ENCODE measurements around the gene SLIT3.

DNA sequence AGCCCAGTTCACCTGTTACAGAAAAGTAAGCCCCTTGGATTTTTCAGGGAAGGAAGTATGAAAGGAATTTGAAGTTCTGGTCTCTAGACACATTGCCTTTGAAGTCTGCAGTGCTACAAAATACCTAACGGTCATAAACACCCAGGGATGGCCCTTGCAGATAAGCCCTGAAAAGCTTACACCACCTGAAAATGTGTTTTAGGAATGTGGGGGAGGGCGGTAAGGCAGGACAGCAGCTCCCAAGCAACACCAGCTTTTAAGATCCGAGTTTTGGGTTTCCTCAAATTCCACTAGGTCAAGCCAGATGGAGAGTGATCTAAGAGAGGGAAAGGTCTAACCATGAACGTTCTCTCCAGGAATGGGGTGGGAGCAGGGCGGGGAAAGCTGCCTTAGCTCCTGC, 607.6 kb downstream of the SLIT3 start:
- TF ChIP-seq, protein P1, sequence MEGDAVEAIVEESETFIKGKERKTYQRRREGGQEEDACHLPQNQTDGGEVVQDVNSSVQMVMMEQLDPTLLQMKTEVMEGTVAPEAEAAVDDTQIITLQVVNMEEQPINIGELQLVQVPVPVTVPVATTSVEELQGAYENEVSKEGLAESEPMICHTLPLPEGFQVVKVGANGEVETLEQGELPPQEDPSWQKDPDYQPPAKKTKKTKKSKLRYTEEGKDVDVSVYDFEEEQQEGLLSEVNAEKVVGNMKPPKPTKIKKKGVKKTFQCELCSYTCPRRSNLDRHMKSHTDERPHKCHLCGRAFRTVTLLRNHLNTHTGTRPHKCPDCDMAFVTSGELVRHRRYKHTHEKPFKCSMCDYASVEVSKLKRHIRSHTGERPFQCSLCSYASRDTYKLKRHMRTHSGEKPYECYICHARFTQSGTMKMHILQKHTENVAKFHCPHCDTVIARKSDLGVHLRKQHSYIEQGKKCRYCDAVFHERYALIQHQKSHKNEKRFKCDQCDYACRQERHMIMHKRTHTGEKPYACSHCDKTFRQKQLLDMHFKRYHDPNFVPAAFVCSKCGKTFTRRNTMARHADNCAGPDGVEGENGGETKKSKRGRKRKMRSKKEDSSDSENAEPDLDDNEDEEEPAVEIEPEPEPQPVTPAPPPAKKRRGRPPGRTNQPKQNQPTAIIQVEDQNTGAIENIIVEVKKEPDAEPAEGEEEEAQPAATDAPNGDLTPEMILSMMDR (IDR thresholded peaks at IDR 0.05), result no peak
- TF ChIP-seq POLR2A (IDR thresholded peaks at IDR 0.05), result no peak
